Activated CD8-positive, alpha-beta memory T cell treated with anti-CD3 and anti-CD28 coated beads, Interleukin-2, amount 50 U/mL, for 1 hour (primary cell): ENCODE data around the gene PLB1.

Source experiments
- DNase-seq: peaks from one replicate; pipeline ENCODE4 v3.0.0-alpha.2; 2020; ENCODE audit errors: extremely low read depth

The PLB1 gene

DNA sequence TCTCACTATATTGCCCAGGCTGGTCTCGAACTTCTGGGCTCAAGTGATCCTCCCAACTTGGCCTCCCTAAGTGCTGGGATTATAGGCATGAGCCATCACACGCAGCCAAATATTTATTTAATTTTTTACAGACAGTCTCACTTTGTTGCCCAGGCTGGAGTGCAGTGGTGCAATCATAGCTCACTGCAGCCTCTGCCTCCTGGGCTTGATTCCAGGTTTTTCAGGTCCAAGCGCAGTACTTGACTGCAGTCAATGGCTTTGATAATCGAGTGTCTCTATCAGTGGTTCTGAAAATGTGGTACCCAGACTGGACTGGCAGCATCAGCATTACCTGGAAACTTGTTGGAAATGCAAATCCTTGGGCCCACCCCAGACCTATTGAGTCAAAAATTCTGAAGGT lies 63.1 kb downstream of the PLB1 start:
- DNase-seq = no peak

DNA sequence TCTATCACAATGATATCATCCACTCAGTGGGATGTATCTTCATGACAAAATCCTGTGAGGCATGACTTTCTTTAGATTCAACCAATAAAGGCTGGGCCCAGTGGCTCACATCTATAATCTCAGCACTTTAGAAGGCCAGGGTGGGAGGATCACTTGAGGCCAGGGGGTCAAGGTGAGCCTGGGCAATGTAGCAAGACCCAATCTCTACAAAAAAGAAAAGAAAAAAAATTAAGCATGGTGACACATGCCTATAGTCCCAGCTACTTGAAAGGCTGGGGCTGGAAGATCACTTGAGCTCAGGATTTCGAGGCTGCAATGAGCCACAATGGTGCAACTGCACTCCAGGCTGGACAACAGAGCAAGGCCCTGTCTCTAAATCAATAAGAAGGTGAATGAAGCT lies 68.0 kb downstream of the PLB1 start:
- DNase-seq = no peak

DNA sequence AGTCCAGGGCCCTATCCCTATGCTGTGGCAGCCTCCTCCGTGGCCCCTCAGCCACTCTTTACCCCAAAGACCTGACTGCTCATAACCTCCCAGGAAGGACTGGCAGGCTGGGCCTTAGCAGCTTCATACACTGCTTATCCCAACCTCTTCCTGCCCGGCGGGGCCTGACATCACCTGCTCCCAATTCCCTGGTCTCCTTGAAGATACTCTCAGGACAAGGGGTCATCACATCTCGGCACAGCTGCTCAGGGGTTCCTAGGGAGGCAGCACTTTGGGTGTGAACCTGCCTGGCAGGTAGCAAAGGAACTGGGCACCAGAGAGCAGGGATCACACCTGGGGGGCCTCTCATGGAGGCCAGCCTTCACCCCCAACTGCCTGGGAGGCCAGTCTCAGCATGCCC lies 68.5 kb downstream of the PLB1 start:
- no peak for DNase-seq

DNA sequence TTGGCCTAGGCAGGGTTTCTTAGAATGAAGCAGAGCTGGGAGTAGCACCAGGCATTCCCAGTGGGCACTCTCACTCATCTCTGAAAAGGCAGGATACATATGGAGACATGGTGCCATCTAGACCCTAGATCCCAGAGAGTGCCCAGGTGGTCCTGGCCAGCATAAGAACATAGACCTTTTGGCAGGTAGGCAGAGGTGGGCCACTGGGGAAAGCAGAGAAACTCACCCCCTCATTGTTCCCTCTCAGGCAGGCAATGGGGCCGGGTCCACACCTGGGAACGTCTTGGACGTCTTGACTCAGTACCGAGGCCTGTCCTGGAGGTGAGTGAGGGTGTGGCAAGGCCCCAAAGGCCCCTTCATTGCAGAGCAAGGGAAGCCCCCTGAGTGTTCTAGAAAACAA lies 69.2 kb downstream of the PLB1 start:
- DNase-seq = no peak

DNA sequence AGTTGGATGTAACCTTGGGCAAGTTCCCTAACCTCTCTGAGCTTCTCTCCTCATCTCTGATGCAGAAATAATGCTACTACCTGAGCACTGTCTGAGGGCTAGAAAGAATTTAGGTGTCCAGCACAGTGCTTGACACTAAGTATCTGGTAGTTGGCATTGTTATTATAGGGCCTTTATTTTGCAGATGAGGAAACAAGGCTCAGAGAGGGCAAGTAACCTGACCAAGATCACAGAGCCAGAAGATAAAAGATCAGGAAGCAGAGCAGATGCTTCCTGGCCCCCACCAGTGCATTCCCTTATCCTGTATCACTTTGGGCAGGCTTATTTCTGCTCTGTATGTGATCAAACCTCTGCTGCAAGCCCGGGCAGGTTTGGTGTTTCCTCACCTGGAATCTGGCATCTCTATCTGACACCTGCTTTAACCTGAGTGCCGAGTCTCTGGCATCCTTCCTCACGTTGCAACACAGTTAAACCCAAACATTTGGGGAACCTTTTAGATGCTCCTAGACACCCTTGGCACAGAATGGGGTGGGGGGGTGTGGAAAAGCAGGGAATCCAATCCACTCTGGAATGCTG lies 69.9 kb downstream of the PLB1 start:
- DNase-seq = no peak

DNA sequence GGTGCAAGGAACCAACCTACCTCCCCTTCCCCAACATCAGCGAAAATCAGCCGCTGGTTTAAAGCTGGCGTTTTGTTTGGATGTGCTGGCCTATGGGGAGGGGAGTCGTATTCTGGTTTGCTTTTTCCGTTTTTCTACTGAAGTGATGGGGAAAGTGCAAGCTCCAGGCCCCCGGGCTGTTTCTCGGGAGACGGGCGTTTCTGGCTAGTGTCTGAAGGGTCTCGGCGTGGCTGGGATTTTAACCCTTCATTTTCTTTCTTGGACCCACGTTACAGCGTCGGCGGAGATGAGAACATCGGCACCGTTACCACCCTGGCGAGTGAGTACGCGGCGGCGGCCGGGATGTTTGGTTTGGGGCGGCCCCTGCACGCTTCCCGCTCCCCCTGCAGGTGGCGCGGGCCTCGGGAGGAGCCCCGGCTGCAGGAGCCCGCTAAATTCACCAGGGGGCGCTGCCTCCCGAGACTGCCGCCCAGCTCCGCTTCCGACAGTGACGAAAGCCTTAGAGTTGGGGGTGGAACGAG lies 70.7 kb downstream of the PLB1 start:
- DNase-seq = peak; percentile 58

DNA sequence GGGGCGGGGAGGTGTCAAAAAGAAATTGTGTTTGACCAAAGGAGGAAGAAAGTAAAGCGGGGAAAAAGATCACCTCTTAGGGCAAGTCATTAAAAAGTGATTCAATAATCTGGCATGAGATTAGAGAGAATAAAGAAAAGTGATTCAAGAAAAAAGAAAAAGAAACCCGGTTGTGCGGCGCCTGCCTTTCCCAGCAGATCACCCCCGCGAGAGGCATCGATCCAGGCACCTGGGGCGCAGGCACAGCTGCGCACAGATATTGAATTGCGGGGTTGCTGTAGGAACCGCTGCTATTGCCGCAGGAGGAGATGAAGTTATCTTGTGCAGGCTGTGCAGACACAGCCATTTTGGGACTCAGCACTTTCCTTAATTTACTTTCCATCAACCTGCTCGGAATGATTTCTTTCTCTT lies 71.2 kb downstream of the PLB1 start:
- DNase-seq = no peak

DNA sequence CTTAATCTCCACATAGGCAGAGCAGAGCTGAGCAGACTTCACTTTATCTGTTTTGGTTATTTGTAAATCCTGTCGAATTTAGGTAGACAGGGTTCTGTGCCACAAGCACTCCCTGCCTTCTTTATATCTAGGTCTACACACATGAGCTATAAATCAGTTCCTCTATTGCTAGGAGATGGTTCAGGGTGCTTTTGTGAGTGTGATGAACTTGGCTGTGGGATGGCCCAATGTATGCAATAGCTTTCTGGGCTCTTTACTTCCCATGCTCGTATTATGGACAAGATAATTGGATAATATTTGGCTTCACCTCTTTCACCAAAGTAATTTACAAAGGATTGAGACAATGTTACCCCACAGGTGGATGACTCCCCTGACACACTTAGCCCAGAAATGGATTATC lies 72.2 kb downstream of the PLB1 start:
- DNase-seq = no peak

DNA sequence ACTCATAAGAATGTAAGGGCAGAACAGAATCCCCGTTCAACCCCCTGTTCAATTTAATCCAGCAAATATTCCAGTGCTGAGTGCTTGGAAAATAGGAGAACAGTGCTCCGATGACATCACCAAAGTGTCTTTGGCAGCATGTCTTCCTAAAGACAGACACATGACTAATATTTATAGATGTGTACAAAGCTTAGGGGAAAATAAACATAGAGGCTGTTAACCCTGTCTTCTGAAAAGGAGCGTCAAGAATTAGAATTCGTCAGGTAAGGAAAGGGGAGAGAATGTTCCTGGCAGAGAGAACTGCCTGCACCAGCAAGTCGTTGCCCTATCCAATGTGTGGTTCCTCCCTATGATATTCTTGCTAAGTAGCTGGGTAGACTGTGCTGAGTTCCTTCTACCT lies 72.7 kb downstream of the PLB1 start:
- no peak for DNase-seq

DNA sequence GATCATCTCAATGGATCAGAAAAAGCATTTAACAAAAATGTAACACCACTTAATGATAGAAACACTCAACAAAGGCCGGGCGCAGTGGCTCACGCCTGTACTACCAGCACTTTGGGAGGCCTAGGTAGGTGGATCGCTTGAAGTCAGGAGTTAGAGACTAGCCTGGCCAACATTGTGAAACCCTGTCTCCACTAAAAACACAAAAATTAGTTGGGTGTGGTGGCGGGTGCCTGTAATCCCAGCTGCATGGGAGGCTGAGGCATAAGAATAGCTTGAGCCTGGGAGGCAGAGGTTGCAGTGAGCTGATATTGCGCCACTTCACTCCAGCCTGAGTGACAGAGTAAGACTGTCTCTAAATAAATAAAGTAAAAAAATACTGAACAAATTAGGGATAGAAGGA lies 74.6 kb downstream of the PLB1 start:
- DNase-seq = no peak

DNA sequence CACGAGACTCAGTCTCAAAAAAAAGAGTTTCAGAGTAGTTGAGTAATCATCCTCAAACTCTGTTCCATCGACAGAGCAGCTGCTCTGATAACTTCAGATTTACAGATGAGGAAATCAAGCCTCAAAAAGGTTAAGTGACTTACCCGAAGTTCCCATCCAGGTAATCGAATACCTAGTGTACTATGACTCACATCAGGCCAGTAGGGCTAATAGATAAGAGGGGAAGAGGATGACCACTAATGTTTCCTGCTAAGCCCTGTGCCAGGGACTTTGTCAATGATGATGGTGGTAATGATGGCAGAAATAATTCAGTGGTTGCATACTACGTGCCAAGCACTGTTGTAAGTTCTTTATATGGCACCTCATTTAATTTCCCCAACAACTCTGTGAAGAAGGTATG lies 80.9 kb downstream of the PLB1 start:
- no peak for DNase-seq

DNA sequence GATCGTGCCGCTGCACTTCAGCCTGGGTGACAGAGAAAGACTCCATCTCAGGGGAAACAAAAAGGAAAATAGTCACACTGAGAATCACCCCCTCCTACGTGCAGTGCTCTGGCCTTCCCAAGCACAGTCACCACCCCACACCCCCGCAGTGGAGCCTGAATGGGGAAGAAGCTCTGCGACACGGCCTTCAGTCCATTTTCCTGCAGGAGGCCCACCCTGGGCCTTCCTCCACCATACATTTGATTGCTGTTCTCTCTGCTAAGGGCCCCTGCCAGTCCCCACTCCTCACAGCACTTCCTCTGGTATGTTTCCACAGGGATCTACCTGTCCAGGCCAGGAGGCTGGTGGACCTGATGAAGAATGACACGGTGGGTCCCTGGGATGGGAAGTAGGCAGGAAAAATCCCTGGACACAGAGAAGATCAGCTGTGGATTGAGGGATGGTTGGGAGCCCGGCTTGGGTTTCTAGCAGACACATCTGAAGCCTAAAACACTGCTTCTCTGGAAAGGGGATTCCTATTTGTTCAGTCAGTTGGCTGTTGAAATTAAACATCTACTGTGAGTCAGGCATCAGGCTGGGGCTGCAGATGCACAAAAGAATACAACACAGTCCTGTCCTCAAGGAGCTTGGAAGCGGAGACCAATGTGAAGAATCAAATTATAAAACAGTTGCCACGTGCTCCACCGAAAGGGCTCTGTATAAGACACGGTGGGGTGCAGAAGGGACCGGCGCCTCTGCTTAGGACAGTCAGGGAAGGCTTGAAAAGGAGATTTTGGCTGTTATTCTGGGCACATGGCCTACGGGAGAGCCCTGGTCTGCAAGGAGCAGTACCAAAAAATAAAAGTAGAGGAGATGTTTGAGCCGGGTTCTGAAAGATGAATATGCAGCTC lies 82.2 kb downstream of the PLB1 start:
- no peak for DNase-seq

DNA sequence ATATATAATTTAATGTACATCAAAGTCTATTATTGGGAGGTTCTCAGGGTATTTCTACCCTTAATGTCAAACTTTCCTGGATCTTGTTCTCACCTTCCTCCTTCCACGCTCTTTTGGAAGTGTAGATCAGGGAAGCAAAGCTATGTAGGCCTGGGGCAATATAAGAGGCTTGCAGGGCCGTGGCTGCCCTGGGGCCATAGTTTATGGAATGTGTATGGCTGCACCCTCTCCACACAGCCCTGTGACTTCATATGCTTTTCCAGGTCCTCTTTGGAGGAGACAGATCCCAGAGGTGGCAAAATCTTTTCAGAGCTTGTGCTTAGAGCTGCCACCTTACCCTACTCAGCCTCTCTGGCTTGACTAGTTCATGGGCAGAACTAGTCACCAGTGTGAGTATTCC lies 82.9 kb downstream of the PLB1 start:
- no peak for DNase-seq

DNA sequence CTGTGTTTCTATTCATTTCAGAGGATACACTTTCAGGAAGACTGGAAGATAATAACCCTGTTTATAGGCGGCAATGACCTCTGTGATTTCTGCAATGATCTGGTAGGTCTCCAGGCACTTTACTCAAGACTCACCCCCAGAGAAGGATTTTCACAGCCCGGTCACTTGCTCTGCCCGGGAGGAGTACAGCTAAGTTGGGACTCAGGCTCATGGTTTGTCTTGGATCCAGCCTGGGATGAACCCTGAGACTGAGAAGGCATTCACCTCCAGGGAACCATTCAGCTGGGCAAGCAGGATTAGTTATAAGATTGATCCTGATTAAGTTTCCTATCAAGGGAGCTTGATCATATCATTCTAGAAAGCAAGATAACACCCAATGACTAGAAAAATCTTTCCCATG lies 83.7 kb downstream of the PLB1 start:
- DNase-seq = no peak

DNA sequence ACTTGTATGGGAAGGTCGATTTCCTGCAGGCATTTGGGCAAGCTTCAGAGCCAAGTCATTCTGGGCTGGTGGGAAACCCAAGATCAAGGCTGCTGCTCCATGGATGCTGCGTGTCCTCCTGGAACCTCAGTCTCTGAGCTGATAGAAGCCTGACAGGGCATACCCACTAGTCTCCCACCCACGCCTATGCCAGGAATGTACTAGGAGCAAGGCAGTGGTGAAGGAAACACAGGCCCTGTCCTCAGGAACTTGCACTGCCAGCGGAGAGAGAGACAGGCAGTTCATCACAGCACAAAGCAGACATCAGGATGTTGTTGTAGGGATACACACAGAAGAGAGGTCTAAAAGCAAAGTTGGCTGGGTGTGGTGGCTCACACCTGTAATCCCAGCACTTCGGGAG lies 84.2 kb downstream of the PLB1 start:
- DNase-seq = no peak

DNA sequence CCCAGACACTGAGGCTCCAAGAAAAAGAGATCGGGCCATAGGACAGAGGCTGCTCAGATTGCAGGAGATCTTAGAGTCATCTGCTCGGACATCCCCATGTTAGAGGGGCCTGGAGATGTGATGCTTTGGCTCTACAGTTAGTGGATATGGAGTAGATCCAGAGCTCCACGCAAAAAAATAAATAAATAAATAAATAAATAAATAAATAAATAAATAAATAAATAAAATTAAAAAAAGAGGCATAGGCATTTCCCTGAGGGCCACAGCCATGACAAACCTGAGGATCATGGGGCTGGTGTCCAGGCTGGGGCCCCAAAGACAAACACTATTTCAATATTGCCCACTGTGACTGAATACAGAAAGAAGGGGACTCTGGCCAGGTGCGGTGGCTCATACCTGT lies 85.5 kb downstream of the PLB1 start:
- DNase-seq = no peak

DNA sequence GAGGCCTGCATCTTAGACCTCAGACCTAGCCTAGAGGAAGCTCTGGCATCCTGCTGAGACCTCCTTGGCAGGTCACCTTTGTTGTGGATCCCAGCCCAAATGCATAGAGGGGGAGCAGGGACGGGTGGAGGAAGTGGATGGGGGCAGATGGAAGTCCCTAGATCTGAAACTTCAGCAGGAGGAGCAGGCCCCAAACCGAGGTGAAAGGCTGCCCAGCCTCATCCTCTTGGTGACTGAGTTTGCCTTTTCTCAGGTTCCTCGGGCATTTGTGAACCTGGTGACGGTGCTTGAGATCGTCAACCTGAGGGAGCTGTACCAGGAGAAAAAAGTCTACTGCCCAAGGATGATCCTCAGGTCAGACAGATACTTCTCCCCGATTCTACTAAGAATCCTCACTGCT lies 86.3 kb downstream of the PLB1 start:
- no peak for DNase-seq

DNA sequence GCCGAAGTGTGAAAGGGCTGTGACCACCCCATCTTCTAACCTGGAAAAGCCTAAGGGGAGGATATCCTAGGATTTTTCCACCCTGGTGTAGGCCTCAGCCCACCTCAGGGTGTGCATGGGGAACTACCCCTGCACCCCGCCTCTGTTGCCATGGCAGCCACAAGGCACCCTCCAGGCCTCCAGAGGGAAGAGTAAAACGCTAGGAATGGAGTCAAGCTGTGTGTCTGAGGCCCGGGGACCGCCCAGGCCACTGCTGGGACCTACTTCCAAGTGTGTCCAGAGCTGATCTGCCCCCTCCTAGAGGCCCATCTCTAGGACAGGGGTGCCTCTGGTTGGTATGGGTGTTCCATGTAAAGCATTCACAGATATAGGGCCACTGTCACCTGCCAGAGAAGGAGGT lies 86.7 kb downstream of the PLB1 start:
- no peak for DNase-seq

DNA sequence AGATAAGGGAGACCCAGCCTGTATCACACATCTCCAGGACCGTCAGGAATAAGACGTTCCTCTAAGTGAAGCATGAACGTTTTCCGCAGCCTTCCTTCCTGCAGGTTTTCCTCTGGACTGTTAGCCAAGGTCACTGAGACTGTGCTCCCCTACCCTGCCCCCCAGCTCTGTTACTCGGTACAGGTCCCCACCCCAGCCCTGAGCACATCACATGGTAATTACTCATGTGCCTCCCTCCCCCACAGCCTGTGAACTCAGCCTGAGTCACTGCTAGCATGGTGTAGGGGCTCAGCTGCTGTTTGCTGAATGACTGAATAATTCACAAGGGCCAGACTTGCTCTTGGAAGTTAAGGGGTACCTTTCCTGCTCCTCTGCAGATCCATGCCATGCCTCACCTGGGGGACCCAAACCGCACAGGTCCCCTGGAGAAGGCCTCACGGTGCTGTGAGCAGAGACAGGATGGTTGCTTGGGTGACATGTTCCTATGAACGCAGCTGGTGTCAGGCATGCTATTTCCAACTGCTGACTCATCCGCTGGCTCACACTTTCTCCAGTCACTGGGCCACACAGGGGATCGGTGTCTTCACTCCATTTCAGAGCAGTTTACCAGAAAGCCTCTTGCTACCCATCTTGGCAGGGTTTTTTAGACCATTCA lies 88.2 kb downstream of the PLB1 start:
- DNase-seq = no peak

DNA sequence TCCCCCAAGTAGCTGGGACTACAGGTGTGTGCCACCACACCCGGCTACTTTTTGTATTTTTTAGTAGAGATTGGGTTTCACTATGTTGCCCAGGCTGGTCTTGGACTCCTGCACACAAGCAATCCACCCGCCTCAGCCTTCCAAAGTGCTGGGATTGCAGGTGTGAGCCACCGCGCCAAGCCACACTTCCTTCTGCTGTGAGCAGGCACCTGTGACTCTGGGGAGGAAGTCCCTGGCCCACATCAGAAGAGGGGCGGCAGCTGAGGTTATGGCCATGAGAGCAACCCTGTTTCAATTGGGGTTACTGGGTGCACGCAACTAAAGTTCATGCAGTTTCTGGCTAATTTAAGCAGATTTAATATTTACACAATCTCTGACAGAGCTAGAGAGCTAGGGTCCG lies 91.0 kb downstream of the PLB1 start:
- DNase-seq = no peak

DNA sequence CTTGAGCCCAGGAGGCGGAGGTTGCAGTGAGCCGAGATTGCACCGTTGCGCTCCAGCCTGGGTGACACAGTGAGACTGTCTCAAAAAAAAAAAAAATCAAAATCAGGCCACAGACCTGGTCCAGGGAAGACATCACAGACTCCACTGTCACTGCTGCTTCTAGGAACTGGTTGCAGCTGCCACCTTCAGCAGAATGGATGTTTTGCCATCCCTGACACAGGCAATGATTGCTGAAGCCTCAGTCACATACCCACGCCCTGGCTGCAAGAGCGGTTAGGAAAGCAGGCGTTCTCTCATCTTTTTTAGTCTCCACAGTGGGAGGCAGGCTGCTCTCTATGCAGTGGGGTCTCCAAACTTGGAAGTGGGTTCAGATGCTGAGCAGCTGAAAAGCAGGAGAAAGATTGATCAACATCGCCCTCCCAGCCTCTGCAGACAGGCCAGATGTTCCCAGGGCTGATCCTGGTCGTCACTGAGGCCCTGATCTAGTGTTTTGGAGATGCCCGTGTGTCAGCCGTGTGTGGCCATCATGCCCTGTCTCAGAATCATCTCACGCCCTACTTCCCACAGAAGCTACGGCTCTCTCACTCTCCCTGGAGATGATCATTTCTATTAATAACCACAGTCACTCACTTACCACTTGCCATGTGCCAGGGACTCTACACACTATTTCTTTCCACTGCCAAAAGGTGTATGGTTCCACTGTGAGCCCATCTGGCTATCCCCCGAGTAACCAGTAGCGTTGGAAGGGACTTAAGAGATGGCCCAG lies 91.8 kb downstream of the PLB1 start:
- no peak for DNase-seq

DNA sequence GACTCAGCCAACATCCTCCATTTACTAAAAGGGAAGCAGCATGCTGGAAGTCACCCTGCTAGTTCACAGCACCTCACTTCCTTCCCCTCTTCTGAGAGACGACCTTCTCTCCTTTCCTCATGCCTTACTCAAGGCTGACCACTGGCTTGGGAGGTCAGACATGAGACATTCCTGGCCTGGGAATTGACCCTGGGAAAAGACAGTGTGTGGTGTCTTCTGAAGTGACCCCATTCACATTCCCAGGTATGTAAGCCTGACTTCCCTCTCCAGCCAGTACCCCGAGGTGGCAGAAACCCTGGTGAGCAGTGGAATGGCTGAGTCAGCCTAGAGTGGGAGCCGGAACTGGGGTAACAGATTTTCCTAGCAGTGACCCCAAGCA lies 92.4 kb downstream of the PLB1 start:
- DNase-seq = no peak
